Epithelial cell of esophagus (primary cell): Measurements from ENCODE around the gene SNN.

Experiments used
- DNase-seq: peaks from one replicate; pipeline ENCODE4 v3.0.0; 2010; ENCODE audit warnings: low read depth
- H3K4me3 ChIP-seq: 2 replicates; pipeline ENCODE4 v1.5.1; 2011; ENCODE audit warnings: mild to moderate bottlenecking, low read length, control low read depth
- TF ChIP-seq, protein P1 (sequence below): IDR thresholded peaks from 2 replicates; pipeline ENCODE4 v1.5.1; 2011; ENCODE audit warnings: low read depth, mild to moderate bottlenecking, low read length, control low read depth, inconsistent platforms; ENCODE audit not compliant: insufficient read depth; ENCODE audit errors: missing control alignments

The SNN gene

DNA sequence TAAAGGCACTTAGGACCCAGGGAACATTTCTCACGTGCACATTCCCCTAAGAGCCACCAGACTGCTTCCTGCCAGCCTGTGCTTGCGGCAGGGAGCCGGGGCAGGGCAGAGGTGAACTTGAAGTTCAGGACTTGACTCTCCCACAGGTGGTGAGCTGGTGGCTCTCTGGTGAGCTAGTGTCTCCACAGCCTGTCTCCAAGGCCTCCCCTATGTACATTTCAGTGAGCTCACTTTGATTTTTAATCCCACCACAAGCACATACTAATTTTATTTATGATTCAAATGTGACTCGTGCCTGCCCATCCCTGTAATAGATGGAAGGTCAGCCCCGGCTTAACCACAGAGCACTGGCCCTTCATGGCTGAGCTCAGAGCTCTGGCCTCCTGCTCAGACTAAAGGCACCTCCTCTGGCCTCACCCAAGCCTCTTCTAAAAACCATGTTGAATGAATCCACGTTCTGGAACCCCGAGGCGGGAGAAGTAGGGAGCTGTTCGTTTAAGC lies 9.2 kb downstream of the SNN start:
- H3K4me3 ChIP-seq: no peak overlapping the region
- TF ChIP-seq, protein P1, sequence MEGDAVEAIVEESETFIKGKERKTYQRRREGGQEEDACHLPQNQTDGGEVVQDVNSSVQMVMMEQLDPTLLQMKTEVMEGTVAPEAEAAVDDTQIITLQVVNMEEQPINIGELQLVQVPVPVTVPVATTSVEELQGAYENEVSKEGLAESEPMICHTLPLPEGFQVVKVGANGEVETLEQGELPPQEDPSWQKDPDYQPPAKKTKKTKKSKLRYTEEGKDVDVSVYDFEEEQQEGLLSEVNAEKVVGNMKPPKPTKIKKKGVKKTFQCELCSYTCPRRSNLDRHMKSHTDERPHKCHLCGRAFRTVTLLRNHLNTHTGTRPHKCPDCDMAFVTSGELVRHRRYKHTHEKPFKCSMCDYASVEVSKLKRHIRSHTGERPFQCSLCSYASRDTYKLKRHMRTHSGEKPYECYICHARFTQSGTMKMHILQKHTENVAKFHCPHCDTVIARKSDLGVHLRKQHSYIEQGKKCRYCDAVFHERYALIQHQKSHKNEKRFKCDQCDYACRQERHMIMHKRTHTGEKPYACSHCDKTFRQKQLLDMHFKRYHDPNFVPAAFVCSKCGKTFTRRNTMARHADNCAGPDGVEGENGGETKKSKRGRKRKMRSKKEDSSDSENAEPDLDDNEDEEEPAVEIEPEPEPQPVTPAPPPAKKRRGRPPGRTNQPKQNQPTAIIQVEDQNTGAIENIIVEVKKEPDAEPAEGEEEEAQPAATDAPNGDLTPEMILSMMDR: no peak
- DNase-seq: peak; percentile 24

DNA sequence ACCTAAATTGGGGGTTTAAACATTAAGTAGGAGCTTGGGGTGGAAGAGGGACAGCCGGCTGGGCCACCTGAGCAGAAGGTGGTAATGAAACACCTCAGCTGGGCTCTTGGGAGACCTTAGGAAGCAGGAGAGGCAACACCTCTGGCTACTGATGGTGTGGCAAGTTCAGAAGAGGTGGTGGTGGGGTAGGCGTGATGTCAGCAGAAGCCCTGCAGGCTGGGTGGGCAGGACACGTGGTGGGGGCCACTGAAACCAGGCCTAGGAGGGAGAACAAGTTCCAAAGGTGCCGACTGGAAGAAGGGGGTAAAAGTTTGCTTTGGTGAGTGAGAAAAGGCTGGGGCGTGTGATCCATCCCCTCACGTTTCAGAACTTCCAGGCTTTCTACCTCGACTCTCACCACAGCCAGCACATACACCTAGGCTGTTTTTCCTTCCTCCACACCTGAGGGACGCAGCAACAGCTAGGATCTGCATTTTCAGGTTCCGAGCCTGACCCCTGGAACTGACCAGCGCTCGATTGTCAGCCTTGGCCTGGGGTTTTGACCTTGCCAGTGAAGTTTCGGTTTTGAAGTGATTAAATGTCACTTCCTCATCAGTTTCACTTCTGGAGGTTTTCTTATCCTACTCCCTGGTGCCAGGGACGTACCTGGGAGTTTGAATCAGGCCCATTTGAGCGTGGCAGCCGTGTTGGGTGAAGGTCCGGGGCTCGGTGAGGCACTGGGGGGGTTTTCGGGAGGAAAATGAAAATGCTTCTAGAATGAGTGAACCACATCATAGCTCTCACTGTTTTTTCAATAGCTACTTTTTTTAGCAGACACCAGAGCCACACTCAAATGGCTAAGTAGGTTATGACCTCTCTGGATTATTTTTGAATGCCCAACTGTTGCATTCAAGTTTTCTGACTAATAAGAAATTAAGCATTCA lies 10.0 kb downstream of the SNN start:
- no peak for DNase-seq
- TF ChIP-seq, protein P1: no peak
- H3K4me3 ChIP-seq: no peak overlapping the region

DNA sequence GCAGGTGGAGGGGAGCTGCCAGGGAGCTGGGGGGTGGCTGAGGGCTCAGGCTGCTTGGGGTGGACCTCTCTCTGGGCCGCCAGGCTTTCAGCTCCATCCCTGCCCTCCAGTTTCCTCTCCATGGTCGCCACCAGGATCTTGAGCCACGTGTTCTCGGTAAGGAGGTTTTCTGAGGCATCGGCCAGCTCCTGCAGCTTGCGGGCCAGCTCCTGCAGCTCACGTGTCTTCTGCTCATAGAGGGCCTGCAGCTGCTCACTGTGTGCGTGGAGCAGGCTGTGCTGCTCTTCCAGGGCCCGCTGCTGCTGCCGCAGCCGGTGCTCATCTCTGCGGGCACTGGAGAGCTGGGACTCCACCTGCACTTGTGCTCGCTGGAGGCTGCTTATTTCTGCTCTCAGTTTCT lies 11.0 kb downstream of the SNN start:
- TF ChIP-seq, protein P1: no peak
- H3K4me3 ChIP-seq: no peak overlapping the region
- no peak for DNase-seq

GRCh38 chr16:11679941-11680911 lies 12.0 kb downstream of the SNN start:
- TF ChIP-seq, protein P1: no peak
- no peak for DNase-seq
- no peak overlapping the region for H3K4me3 ChIP-seq

DNA sequence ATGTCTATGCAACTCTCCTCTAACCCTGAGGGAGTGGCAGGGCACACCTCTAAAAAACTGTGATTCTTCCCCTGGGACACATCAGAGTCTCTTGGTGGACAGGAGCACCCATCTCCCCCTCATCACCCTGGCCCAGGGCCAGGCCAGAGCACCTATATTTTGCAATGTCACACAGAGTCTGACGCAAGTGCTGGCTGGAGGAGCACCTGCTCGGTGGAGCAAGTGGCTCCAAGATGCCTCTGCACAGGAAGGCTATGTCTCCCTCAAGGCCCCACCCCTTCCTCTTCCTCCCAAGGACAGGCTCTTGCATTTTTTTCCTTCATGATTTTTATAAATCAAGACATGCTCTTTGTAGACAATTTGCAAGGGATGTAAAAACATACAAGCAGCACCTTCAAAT lies 13.3 kb downstream of the SNN start:
- H3K4me3 ChIP-seq: no peak overlapping the region
- no peak for DNase-seq

DNA sequence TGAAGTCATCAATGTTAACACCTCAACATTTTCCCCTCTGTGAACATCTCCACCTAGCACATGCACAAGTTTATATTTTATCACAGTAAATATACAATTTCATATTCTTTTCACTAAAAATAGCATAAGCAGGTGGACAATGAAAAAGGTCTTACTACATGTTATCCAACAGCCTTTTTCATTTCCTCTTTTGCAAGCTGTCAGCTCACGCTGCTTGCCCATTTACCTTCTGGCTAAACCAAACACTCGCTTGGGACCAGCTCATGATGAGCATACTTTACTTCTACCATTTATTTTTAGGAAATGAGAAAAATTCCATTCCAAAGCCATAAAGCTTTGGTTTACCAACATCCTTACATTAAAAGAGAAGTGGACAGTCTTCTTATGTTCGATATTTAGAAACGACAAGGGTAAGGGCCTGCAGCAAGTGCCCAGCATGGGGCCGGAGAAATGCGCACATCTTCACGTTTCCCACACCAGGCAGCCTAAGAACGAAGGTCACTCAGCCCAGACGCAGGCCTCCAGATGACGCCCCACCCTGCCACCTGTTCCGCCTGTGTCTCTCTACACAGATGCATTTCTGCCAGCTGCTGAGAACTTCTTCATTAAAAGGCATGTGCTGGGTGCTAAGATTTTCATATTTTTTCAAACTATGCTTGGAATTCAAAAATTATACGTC lies 13.9 kb downstream of the SNN start:
- TF ChIP-seq, protein P1: no peak
- no peak for DNase-seq
- no peak overlapping the region for H3K4me3 ChIP-seq

More for the DNA sequence above, 13.3 kb downstream of the SNN start:
- TF ChIP-seq, protein P1: no peak
